K562 (cell line): ENCODE results near the gene APCDD1. TPM values are rescaled to one million over a fixed set of nuclear protein-coding genes. Genes with fewer than 3 reads are reported as not detected.

Source experiments
- ATAC-seq: fragments of 200-7000 bp; cut with Tn5 transposase; 3 replicates; pipeline ENCODE4 v1.9.1; 2020; ENCODE audit warnings: moderate library complexity
- BruUV-seq: library from RNA; stranded (reverse); fragments of 400-500 nt; replicated peaks from 2 replicates; lab custom pipeline; 2021; lab: Mats Ljungman, UMichigan
- CTCF ChIA-PET: fragments of 300-600 bp; formaldehyde crosslinking; extraction: SDS; loops from one replicate; lab custom pipeline; 2021; ENCODE audit warnings: low intra/inter-chr PET ratio; lab: Yijun Ruan, JAX
- POLR2A ChIA-PET: fragments of 300-600, 350-650 bp; sonication (Branson Sonifier 250); formaldehyde crosslinking; extraction: SDS; loops from one replicate; lab custom pipeline; 2021; ENCODE audit warnings: antibody characterized with exemption, inconsistent platforms; lab: Yijun Ruan, JAX
- DNase-seq, 4 experiments: peaks; one replicate each; pipeline versions ENCODE4 v3.0.0 to v3.0.0-alpha.2; 2011 to 2018; ENCODE audit warnings: low spot score in 3 of 4, mixed read lengths in 3 of 4; ENCODE audit errors: extremely low read depth in 1 of 4
- FAIRE-seq: peaks from 2 replicates; lab custom pipeline; 2011; peaks lifted over from hg19 to GRCh38; lab: Jason Lieb, UNC
- H2AFZ ChIP-seq: 2 replicates; pipeline ENCODE4 v1.6.0; 2011; ENCODE audit warnings: low read depth, low read length, control low read depth, inconsistent platforms
- H3K27ac ChIP-seq: fragments of 200-600 bp; 3 replicates; pipeline ENCODE4 v1.8.0; 2011; ENCODE audit warnings: low read depth, mild to moderate bottlenecking, control low read depth, inconsistent platforms, low read length, moderate library complexity, mixed read lengths; ENCODE audit errors: extremely low read depth
- H3K27me3 ChIP-seq, 2 experiments: fragments of 300-600 bp in 1 of 2; 2 replicates in 1 of 2; 3 replicates in 1 of 2; pipeline versions ENCODE4 v1.6.0 to v1.8.0; 2011; ENCODE audit warnings: inconsistent platforms in 2 of 2, low read length in 2 of 2, mild to moderate bottlenecking in 1 of 2, mixed read lengths in 1 of 2, moderate library complexity in 1 of 2; ENCODE audit not compliant: control insufficient read depth in 2 of 2, insufficient read depth in 2 of 2
- H3K36me3 ChIP-seq: fragments of 300-600 bp; 3 replicates; pipeline ENCODE4 v1.8.0; 2011; ENCODE audit warnings: mild to moderate bottlenecking, low read length, inconsistent platforms; ENCODE audit not compliant: control insufficient read depth, insufficient read depth
- H3K4me1 ChIP-seq, 2 experiments: fragments of 200-600 bp in 1 of 2; replicated peaks in 1 of 2; 2 replicates in 1 of 2; 3 replicates in 1 of 2; pipeline versions ENCODE4 v1.5.1 to v1.8.0; 2011; ENCODE audit warnings: inconsistent platforms in 2 of 2, low read length in 2 of 2, mild to moderate bottlenecking in 1 of 2, mixed read lengths in 1 of 2, moderate library complexity in 1 of 2; ENCODE audit not compliant: control insufficient read depth in 2 of 2, insufficient read depth in 2 of 2
- H3K4me2 ChIP-seq: 2 replicates; pipeline ENCODE4 v1.6.1; 2011; ENCODE audit warnings: low read length, control low read depth, inconsistent platforms, mixed read lengths; ENCODE audit not compliant: insufficient read depth
- H3K4me3 ChIP-seq: fragments of 200-600 bp; sonication (generic), shearing (Covaris generic); 2 replicates; pipeline ENCODE4 v1.5.1; 2016; ENCODE audit warnings: control low read depth, inconsistent platforms
- H3K79me2 ChIP-seq: fragments of 200-600 bp; 3 replicates; pipeline ENCODE4 v1.8.0; 2011; ENCODE audit warnings: low read length, inconsistent platforms; ENCODE audit not compliant: control insufficient read depth, insufficient read depth
- H3K9ac ChIP-seq, 2 experiments: 2 replicates each; pipeline versions ENCODE4 v1.6.0 to v1.6.1; 2011; ENCODE audit warnings: low read depth in 2 of 2, low read length in 2 of 2, control low read depth in 1 of 2, inconsistent platforms in 1 of 2, mild to moderate bottlenecking in 1 of 2, mixed read lengths in 1 of 2; ENCODE audit not compliant: insufficient read depth in 1 of 2
- H3K9me1 ChIP-seq: one replicate; pipeline ENCODE4 v1.6.0; 2011; ENCODE audit warnings: inconsistent platforms, mild to moderate bottlenecking, low read length, moderate library complexity; ENCODE audit not compliant: control insufficient read depth, insufficient read depth
- H3K9me3 ChIP-seq: replicated peaks from 2 replicates; pipeline ENCODE4 v1.5.1; 2011; ENCODE audit warnings: low read depth, low read length, inconsistent platforms; ENCODE audit not compliant: control insufficient read depth, insufficient read depth
- H4K20me1 ChIP-seq: replicated peaks from 2 replicates; pipeline ENCODE4 v1.6.1; 2011; ENCODE audit warnings: low read length, inconsistent platforms, mixed read lengths; ENCODE audit not compliant: control insufficient read depth, insufficient read depth
- ARID1B ChIP-seq: fragments of 450-650 bp; IDR thresholded peaks from 2 replicates; pipeline ENCODE4 v1.6.1; 2016; ENCODE audit warnings: antibody characterized with exemption, mild to moderate bottlenecking, inconsistent platforms
- CBFA2T2 ChIP-seq: fragments of 450-650 bp; conservative IDR thresholded peaks from 2 replicates; pipeline ENCODE4 v1.6.1; 2017; ENCODE audit warnings: mild to moderate bottlenecking
- EP300 ChIP-seq: IDR thresholded peaks from 2 replicates; pipeline ENCODE4 v1.6.1; 2012; ENCODE audit warnings: low read length, improper control_type of control experiment
- SUPT5H ChIP-seq: fragments of 450-650 bp; IDR thresholded peaks from 2 replicates; pipeline ENCODE4 v1.6.1; 2016
- TEAD4 ChIP-seq, 2 experiments: sonication (generic) in 1 of 2; formaldehyde crosslinking in 1 of 2; IDR thresholded peaks; 2 replicates each; pipeline versions ENCODE4 v1.6.1 to v1.8.0; 2012 to 2022; ENCODE audit warnings: borderline replicate concordance in 1 of 2, inconsistent platforms in 1 of 2, low read length in 1 of 2, mild to moderate bottlenecking in 1 of 2, missing genetic modification reagents in 1 of 2
- ZNF384 ChIP-seq: IDR thresholded peaks from 2 replicates; pipeline ENCODE4 v1.6.1; 2012; ENCODE audit warnings: low read depth, low read length, improper control_type of control experiment
- ZNF766 ChIP-seq: fragments of 200-800 bp; sonication (Bioruptor generic); conservative IDR thresholded peaks from 2 replicates; pipeline ENCODE4 v1.6.1; 2016; ENCODE audit warnings: missing genetic modification characterization, missing compliant biosample characterization
- WGBS: fragments of 100-300 bp; shearing (Covaris generic); methylation state at CpG from one replicate; pipeline ENCODE4 v1.1.6; 2016; ENCODE audit warnings: low coverage, mixed read lengths; ENCODE audit not compliant: insufficient coverage; ENCODE audit errors: missing lambda C conversion rate; 5-methylcytosine and 5-hydroxymethylcytosine counted together
- in situ Hi-C: fragments of 300-500 bp; cut with MboI; formaldehyde crosslinking; loops from 4 replicates; pipeline ENCODE4 v1.15.0; 2018; ENCODE audit warnings: inconsistent platforms, mixed read lengths
- intact Hi-C: fragments of 100-400 bp; cut with micrococcal nuclease; formaldehyde crosslinking; loops from 2 replicates; pipeline ENCODE4 v1.14.2; 2022
- polyA plus RNA-seq, 8 experiments: library from polyadenylated mRNA; depleted of rRNA in 4 of 8; stranded (reverse) in 5 of 8; unstranded in 3 of 8; fragments of >200 nt; fragmentation: Nextera tagmentation in 2 of 8; fragmentation: Illumina TruSeq in 1 of 8; extraction: Ambion mirVana in 2 of 8; extraction: Trizol in 1 of 8; gene quantifications; 2 replicates each; pipeline versions ENCODE4 v1.2.1 to v1.2.3, GENCODE V29; 2011 to 2014; ENCODE audit warnings: inconsistent platforms in 1 of 8, missing spikeins in 1 of 8
- total RNA-seq, 7 experiments: library from RNA; depleted of rRNA in 6 of 7; stranded (reverse); fragments of >200 nt in 6 of 7; fragmentation: Illumina TruSeq in 2 of 7; extraction: Trizol in 2 of 7; gene quantifications; 2 replicates each; pipeline versions ENCODE4 v1.2.1 to v1.2.3, GENCODE V29; 2011 to 2021; ENCODE audit warnings: low replicate concordance in 1 of 7
- TF ChIP-seq, protein P1 (sequence below), 2 experiments: fragments of 250-450 bp in 1 of 2; fragments of 450-650 bp in 1 of 2; sonication (Bioruptor Pico) in 1 of 2; IDR thresholded peaks; 2 replicates each; pipeline versions ENCODE4 v1.6.1 to v1.8.0; 2016 to 2021; ENCODE audit warnings: mild to moderate bottlenecking in 2 of 2, moderate library complexity in 2 of 2, missing compliant biosample characterization in 1 of 2, missing genetic modification characterization in 1 of 2
- TF ChIP-seq, protein P2 (sequence below), 2 experiments: fragments of 450-650 bp; IDR thresholded peaks; 2 replicates each; pipeline ENCODE4 v1.6.1; 2016
- TF ChIP-seq, protein P3 (sequence below), 2 experiments: fragments of 450-650 bp; formaldehyde crosslinking in 1 of 2; IDR thresholded peaks; 2 replicates each; pipeline versions ENCODE4 v1.4.0 to v1.6.1; 2014 to 2020; ENCODE audit warnings: mild to moderate bottlenecking in 2 of 2, borderline replicate concordance in 1 of 2, low read depth in 1 of 2

Gene APCDD1
- total and polyA plus RNA-seq, 9 of the 15 experiments (the other 6 are each of a cell fraction or from before 2014, with no cell fraction given) = 0.07 TPM; not detected in 8

DNA sequence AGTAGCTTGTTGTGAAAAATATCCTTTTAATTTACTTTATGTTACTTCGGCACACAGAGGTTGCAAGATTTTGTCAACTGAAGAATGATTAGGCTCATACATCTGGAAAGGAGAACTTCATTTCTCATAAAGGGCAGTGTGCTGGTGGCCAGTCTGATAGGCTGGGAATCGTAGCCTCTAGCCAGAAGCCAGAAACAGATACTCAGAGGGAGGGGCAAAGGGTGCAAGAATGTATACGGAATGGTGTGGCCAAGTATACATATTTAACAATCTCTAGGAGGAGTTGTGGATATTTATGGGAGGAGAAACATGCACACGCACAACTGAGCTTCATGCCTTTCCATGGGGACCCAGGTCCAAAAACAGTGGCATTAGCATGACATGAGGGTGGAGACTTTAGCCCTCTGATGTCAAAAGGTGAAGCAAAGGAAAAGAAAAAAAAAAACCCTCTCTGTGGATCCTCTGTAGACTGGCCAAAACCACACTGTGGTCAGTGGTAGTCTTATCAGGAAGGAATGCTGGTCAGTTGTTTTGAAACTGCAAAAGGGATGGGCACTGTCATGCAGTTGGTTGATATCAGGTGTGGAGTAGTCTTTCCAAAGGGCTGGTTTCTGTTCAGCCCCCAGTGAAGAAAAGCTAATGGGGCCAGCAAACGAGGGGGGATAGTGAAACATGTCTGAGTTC is 34.9 kb upstream of the APCDD1 start:
- Histone ChIP-seq H2AFZ (no peak overlapping the region), H3K9ac (no peak overlapping the region), H3K4me2 (peak overlapping the region; percentile 35; the same call in 1 of the 2 replicates), H3K27ac (no peak overlapping the region), H3K9me3 (no peaks in the 10 kb centered on the region), H3K9me1 (no peaks in the 10 kb centered on the region), H3K4me1 (peaks cover 3 to 18% of the 10 kb centered on the region in 2 experiments; a peak in 3 of 5 replicates), H3K27me3 (peaks cover 4 to 28% of the 10 kb centered on the region in 2 experiments; a peak in 3 of 5 replicates), H4K20me1 (no peaks in the 10 kb centered on the region; the same call in 1 of the 2 replicates), H3K36me3 (no peaks in the 10 kb centered on the region), H3K4me3 (no peak overlapping the region), H3K79me2 (no peaks in the 10 kb centered on the region)
- ChIA-PET POLR2A (interaction anchor here (0.7 to 2.4 kb wide), 2 partner anchors 9 to 66 kb away, joined by 3 to 9 read pairs; no protein-coding TSS in a partner anchor), CTCF (no interaction called here)
- ATAC-seq = peak; percentile 82
- 1% methylated on average over 5 of the region's 5 CpGs for WGBS
- FAIRE-seq = peak; percentile 69
- in situ Hi-C loops (no loop called here), intact Hi-C loops (no loop called here)
- DNase-seq = peak in 2 of 4 experiments; percentile 55 to 56
- BruUV-seq = no TSS peak
- TF ChIP-seq ZNF766 (0 out of 2 replicates have a peak, but pooled peaks have one; percentile 29), TEAD4 (IDR thresholded peaks at IDR 0.05; ENCODE audit: low read length) (peak; percentile 81), TEAD4 (CRISPR knock-in tag; IDR thresholded peaks at IDR 0.05; ENCODE audit: borderline replicate concordance) (no peak), ZNF384 (peak; percentile 79), CBFA2T2 (peak; percentile 32; the same call in 1 of the 2 replicates), EP300 (no peak), SUPT5H (no peak), ARID1B (peak; percentile 51)
- TF ChIP-seq, protein P1, sequence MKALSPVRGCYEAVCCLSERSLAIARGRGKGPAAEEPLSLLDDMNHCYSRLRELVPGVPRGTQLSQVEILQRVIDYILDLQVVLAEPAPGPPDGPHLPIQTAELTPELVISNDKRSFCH (CRISPR knock-in tag; IDR thresholded peaks at IDR 0.05) = no peak
- TF ChIP-seq, protein P1 (tag; IDR thresholded peaks at IDR 0.05) = peak; percentile 47; the same call in 1 of the 2 replicates
- TF ChIP-seq, protein P2, sequence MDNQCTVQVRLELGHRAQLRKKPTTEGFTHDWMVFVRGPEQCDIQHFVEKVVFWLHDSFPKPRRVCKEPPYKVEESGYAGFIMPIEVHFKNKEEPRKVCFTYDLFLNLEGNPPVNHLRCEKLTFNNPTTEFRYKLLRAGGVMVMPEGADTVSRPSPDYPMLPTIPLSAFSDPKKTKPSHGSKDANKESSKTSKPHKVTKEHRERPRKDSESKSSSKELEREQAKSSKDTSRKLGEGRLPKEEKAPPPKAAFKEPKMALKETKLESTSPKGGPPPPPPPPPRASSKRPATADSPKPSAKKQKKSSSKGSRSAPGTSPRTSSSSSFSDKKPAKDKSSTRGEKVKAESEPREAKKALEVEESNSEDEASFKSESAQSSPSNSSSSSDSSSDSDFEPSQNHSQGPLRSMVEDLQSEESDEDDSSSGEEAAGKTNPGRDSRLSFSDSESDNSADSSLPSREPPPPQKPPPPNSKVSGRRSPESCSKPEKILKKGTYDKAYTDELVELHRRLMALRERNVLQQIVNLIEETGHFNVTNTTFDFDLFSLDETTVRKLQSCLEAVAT (IDR thresholded peaks at IDR 0.05) = peak in 1 of 2 experiments; percentile 92; a peak in 2 of 4 replicates
- TF ChIP-seq, protein P3, sequence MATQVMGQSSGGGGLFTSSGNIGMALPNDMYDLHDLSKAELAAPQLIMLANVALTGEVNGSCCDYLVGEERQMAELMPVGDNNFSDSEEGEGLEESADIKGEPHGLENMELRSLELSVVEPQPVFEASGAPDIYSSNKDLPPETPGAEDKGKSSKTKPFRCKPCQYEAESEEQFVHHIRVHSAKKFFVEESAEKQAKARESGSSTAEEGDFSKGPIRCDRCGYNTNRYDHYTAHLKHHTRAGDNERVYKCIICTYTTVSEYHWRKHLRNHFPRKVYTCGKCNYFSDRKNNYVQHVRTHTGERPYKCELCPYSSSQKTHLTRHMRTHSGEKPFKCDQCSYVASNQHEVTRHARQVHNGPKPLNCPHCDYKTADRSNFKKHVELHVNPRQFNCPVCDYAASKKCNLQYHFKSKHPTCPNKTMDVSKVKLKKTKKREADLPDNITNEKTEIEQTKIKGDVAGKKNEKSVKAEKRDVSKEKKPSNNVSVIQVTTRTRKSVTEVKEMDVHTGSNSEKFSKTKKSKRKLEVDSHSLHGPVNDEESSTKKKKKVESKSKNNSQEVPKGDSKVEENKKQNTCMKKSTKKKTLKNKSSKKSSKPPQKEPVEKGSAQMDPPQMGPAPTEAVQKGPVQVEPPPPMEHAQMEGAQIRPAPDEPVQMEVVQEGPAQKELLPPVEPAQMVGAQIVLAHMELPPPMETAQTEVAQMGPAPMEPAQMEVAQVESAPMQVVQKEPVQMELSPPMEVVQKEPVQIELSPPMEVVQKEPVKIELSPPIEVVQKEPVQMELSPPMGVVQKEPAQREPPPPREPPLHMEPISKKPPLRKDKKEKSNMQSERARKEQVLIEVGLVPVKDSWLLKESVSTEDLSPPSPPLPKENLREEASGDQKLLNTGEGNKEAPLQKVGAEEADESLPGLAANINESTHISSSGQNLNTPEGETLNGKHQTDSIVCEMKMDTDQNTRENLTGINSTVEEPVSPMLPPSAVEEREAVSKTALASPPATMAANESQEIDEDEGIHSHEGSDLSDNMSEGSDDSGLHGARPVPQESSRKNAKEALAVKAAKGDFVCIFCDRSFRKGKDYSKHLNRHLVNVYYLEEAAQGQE (IDR thresholded peaks at IDR 0.05; ENCODE audit: borderline replicate concordance) = peak; percentile 9; the same call in 1 of the 2 replicates
- TF ChIP-seq, protein P3 (CRISPR knock-in tag; IDR thresholded peaks at IDR 0.05; ENCODE audit: low read depth) = no peak
